GM12873 (cell line): ENCODE measurements around the gene DMD.

Experiments
- CTCF ChIP-seq: IDR thresholded peaks from 2 replicates; pipeline ENCODE4 v1.5.1; 2012; ENCODE audit warnings: low read depth, mild to moderate bottlenecking, moderate library complexity, low read length, control low read depth; ENCODE audit not compliant: insufficient read depth; ENCODE audit errors: missing control alignments

DMD gene

DNA sequence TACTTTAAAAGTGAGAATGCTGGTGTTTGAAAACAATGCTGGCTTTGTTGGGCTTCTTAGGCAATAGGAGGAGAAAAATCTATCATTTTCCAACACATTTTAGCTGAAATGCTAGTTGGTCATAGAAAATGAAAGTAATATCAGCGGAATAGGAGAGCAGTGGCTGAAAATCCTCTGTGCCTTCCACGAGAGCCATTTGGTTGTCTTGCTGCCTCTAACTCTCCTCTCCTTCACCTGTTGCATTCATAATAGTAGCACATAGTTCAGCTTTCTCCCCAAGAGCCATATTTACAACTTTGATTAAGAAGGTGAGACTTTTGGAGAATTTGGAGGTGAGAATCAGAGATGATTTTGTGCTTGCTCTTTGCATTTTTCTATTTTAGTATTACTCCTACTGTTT lies 1290.1 kb downstream of the DMD start:
- no peak for TF ChIP-seq CTCF

- TF ChIP-seq CTCF, result no peak
These were observed 1301.3 kb downstream of the DMD start for GRCh38 chrX:31909850-31910572.

DNA sequence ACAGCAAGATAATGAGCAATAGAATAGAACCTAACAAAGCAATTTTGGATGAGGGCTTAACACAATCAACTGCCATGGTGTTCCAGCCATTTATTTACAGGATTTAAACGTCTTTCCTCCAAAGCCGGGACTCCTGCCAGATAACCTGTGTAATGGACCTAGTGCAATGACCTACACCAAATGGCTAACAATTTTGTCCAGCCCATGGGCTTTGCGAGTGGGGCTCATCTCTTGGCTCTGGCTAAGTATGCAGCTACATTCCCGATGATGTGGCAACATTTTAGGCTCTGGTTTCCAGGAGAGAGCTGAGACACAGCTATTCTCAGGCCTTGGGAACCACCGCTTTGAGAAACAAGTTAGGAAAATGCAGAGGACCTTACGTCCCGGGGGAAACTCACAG lies 1317.2 kb downstream of the DMD start:
- no peak for TF ChIP-seq CTCF

- TF ChIP-seq CTCF, result no peak
These were observed 1317.8 kb downstream of the DMD start for GRCh38 chrX:31893525-31893924.

- TF ChIP-seq CTCF, result no peak
These were observed 1322.3 kb downstream of the DMD start for GRCh38 chrX:31889088-31889487.

DNA sequence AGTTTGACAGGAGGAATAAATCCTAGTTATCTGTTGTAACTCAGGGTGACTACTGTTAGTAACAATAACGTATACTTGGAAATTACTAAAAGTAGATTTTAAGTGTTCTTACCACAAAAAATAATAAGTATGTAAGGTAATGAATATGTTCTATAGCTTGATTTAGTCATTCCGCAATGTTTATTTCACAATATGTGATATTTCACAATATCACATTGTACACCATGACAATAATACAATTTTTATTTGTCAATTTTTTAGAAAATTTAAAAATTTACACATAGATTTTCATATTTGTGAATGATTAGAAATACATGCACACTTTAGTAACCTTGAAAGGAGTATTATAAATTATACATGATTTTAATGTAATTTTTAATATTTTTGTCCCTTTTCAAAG lies 1326.8 kb downstream of the DMD start:
- TF ChIP-seq CTCF, result no peak

DNA sequence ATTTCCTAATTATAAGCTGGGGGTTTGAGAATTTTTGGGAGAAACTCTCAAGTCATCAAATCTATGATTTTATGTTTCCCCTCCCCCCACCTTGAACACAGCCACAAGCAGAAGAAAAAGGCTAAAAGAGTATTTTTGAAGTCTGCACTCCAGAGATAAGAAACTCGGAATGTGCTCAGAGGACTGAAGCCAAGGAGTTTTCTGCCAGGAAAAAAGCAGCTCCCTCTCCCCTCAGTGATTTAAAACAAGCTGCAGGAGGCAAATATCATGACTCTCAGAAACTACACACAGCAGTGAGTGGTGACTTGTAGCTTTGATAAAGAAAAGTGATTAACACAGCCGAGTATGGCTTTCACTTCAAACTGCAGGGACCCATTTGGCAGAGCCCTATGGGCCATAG lies 1339.3 kb downstream of the DMD start:
- TF ChIP-seq CTCF, result no peak
